ENCODE data around the gene KDM2A.
A peak's percentile ranks its signal among the peaks of the same experiment; 100 is the strongest.

KDM2A gene

GRCh38 chr11:67090717-67091116 is 28.3 kb upstream of the KDM2A start:
- no peaks in the 10 kb centered on the region for H3K27me3 ChIP-seq
- H3K9ac ChIP-seq, result no peak overlapping the region
- no peaks in the 10 kb centered on the region for H4K20me1 ChIP-seq
- H3K27ac ChIP-seq, result no peak overlapping the region
- no peaks in the 10 kb centered on the region for H3K9me3 ChIP-seq
- peaks cover 28% of the 10 kb centered on the region for H3K4me1 ChIP-seq
- no peak overlapping the region for H3K4me3 ChIP-seq
- H3K36me3 ChIP-seq, result no peaks in the 10 kb centered on the region
- H3K4me2 ChIP-seq, result peak overlapping the region; percentile 43
- TF ChIP-seq Cebpa-rat (IDR thresholded peaks at IDR 0.05), result no peak

GRCh38 chr11:67095214-67095507 is 23.9 kb upstream of the KDM2A start:
- Histone ChIP-seq H3K4me2 (no peak overlapping the region), H3K9ac (no peak overlapping the region), H4K20me1 (no peaks in the 10 kb centered on the region), H3K4me1 (peaks cover 33% of the 10 kb centered on the region), H3K27me3 (no peaks in the 10 kb centered on the region), H3K27ac (no peak overlapping the region), H3K4me3 (no peak overlapping the region), H3K9me3 (no peaks in the 10 kb centered on the region), H3K36me3 (no peaks in the 10 kb centered on the region)
- no peak for TF ChIP-seq Cebpa-rat (IDR thresholded peaks at IDR 0.05)

GRCh38 chr11:67098799-67099429 is 20.1 kb upstream of the KDM2A start:
- H3K4me1 ChIP-seq, result peaks cover 52% of the 10 kb centered on the region
- no peaks in the 10 kb centered on the region for H4K20me1 ChIP-seq
- H3K9ac ChIP-seq, result no peak overlapping the region
- H3K4me2 ChIP-seq, result peak overlapping the region; percentile 71
- no peaks in the 10 kb centered on the region for H3K27me3 ChIP-seq
- TF ChIP-seq Cebpa-rat (IDR thresholded peaks at IDR 0.05), result no peak
- H3K9me3 ChIP-seq, result no peaks in the 10 kb centered on the region
- no peaks in the 10 kb centered on the region for H3K36me3 ChIP-seq
- H3K4me3 ChIP-seq, result no peak overlapping the region
- no peak overlapping the region for H3K27ac ChIP-seq

- H3K9ac ChIP-seq, result peak overlapping the region; percentile 57; the same call in 1 of the 2 replicates
- H3K27ac ChIP-seq, result peak overlapping the region; percentile 61; the same call in 1 of the 2 replicates
- H3K4me1 ChIP-seq, result peaks cover 51% of the 10 kb centered on the region
Observed at GRCh38 chr11:67099831-67100324, 19.2 kb upstream of the KDM2A start.

GRCh38 chr11:67102664-67103063 is 16.4 kb upstream of the KDM2A start:
- Histone ChIP-seq H3K36me3 (no peaks in the 10 kb centered on the region), H3K4me2 (no peak overlapping the region), H3K9me3 (no peaks in the 10 kb centered on the region), H3K27ac (no peak overlapping the region), H3K4me1 (peaks cover 51% of the 10 kb centered on the region), H3K27me3 (no peaks in the 10 kb centered on the region), H3K4me3 (no peak overlapping the region), H3K9ac (no peak overlapping the region), H4K20me1 (no peaks in the 10 kb centered on the region)
- no peak for TF ChIP-seq Cebpa-rat (IDR thresholded peaks at IDR 0.05)

More at GRCh38 chr11:67099831-67100324, 19.2 kb upstream of the KDM2A start:
- Histone ChIP-seq H4K20me1 (no peaks in the 10 kb centered on the region), H3K36me3 (no peaks in the 10 kb centered on the region), H3K4me2 (peak overlapping the region; percentile 71), H3K4me3 (no peak overlapping the region), H3K27me3 (no peaks in the 10 kb centered on the region), H3K9me3 (no peaks in the 10 kb centered on the region)
- TF ChIP-seq Cebpa-rat (IDR thresholded peaks at IDR 0.05), result no peak

- no peak overlapping the region for H3K4me3 ChIP-seq
- no peaks in the 10 kb centered on the region for H4K20me1 ChIP-seq
- no peaks in the 10 kb centered on the region for H3K27me3 ChIP-seq
- no peak overlapping the region for H3K4me2 ChIP-seq
- TF ChIP-seq Cebpa-rat (IDR thresholded peaks at IDR 0.05), result no peak
- H3K27ac ChIP-seq, result no peak overlapping the region
- no peaks in the 10 kb centered on the region for H3K36me3 ChIP-seq
- peaks cover 25% of the 10 kb centered on the region for H3K4me1 ChIP-seq
- H3K9ac ChIP-seq, result no peak overlapping the region
- H3K9me3 ChIP-seq, result no peaks in the 10 kb centered on the region
Observed at GRCh38 chr11:67105964-67106363, 13.1 kb upstream of the KDM2A start.

GRCh38 chr11:67111261-67111660 is 7.8 kb upstream of the KDM2A start:
- H4K20me1 ChIP-seq, result no peaks in the 10 kb centered on the region
- no peak overlapping the region for H3K4me3 ChIP-seq
- no peak overlapping the region for H3K27ac ChIP-seq
- H3K9ac ChIP-seq, result no peak overlapping the region
- no peak overlapping the region for H3K4me2 ChIP-seq
- TF ChIP-seq Cebpa-rat (IDR thresholded peaks at IDR 0.05), result no peak
- no peaks in the 10 kb centered on the region for H3K36me3 ChIP-seq
- H3K9me3 ChIP-seq, result no peaks in the 10 kb centered on the region
- no peaks in the 10 kb centered on the region for H3K4me1 ChIP-seq
- peaks cover 11% of the 10 kb centered on the region for H3K27me3 ChIP-seq

GRCh38 chr11:67113231-67113721 is 5.8 kb upstream of the KDM2A start:
- Histone ChIP-seq H3K27me3 (peaks cover 31% of the 10 kb centered on the region), H3K36me3 (no peaks in the 10 kb centered on the region), H3K4me2 (no peak overlapping the region), H3K9ac (no peak overlapping the region), H3K9me3 (no peaks in the 10 kb centered on the region), H3K4me1 (0 out of 2 replicates have a peak, but pooled peaks cover 10% of the 10 kb centered on the region), H3K4me3 (no peak overlapping the region), H3K27ac (no peak overlapping the region), H4K20me1 (no peaks in the 10 kb centered on the region)
- no peak for TF ChIP-seq Cebpa-rat (IDR thresholded peaks at IDR 0.05)

- peaks cover 2% of the 10 kb centered on the region for H4K20me1 ChIP-seq
- H3K9me3 ChIP-seq, result no peaks in the 10 kb centered on the region
- no peak for TF ChIP-seq Cebpa-rat (IDR thresholded peaks at IDR 0.05)
- 0 out of 2 replicates have a peak, but pooled peaks cover 12% of the 10 kb centered on the region for H3K4me1 ChIP-seq
- no peak overlapping the region for H3K4me2 ChIP-seq
- H3K27me3 ChIP-seq, result peaks cover 34% of the 10 kb centered on the region
- no peak overlapping the region for H3K9ac ChIP-seq
- H3K27ac ChIP-seq, result no peak overlapping the region
- no peak overlapping the region for H3K4me3 ChIP-seq
- no peaks in the 10 kb centered on the region for H3K36me3 ChIP-seq
Observed at GRCh38 chr11:67114275-67114896, 4.7 kb upstream of the KDM2A start.

GRCh38 chr11:67116758-67117105 is 2.3 kb upstream of the KDM2A start:
- Histone ChIP-seq H3K27me3 (peaks cover 34% of the 10 kb centered on the region), H3K4me3 (no peak overlapping the region), H3K4me2 (no peak overlapping the region), H3K9me3 (no peaks in the 10 kb centered on the region), H3K9ac (no peak overlapping the region), H4K20me1 (peaks cover 25% of the 10 kb centered on the region), H3K27ac (no peak overlapping the region), H3K36me3 (no peaks in the 10 kb centered on the region), H3K4me1 (peaks cover 15% of the 10 kb centered on the region)
- TF ChIP-seq Cebpa-rat (IDR thresholded peaks at IDR 0.05), result no peak
